ENCODE measurements around the gene PSAPL1.

PSAPL1 gene

DNA sequence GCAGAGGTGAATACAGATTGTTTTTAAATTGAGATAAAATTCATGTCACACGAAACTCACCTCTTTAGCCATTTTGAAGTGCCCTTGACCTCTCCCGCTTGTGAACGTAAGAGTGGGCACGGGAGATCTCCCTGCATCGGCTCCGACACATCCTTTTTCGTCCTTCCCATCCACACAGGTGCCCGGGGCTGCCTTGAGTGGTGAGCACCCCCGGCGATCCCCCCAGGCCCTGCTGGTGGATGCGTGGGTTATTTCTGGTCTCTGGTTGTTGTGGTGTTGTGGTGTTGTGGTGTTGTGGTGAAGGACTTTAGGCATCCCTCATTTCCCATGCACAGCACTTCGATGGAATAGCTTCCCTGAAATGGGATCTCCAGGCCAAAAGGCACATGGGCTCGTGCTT is 46.1 kb downstream of the PSAPL1 start:
- POLR2A ChIA-PET = no interaction called here
- peaks cover 0 to 54% (median 3%) of the 10 kb centered on the region in 5 experiments for H3K27me3 ChIP-seq (replicated peaks in 2 of 5; ENCODE audit: control insufficient read depth in 4 of 5, insufficient read depth in 5 of 5, low read length in 4 of 5)
- no peaks in the 10 kb centered on the region for H3K36me3 ChIP-seq (ENCODE audit: control insufficient read depth in 4 of 4, insufficient read depth in 4 of 4, low read length in 3 of 4)
- no peak overlapping the region for H3K4me3 ChIP-seq (ENCODE audit: control insufficient read depth in 1 of 7, extremely low read depth in 1 of 7, insufficient read depth in 4 of 7, low read depth in 2 of 7, low read length in 6 of 7)
- no peak for DNase-seq
- CTCF ChIA-PET = no interaction called here
- no peaks in the 10 kb centered on the region for H3K4me1 ChIP-seq (ENCODE audit: control extremely low read depth in 1 of 4, control insufficient read depth in 4 of 4, insufficient read depth in 4 of 4, low read length in 3 of 4)
- H3K27ac ChIP-seq (ENCODE audit: insufficient read depth in 1 of 2, low read depth in 1 of 2, low read length in 2 of 2, poor library complexity in 1 of 2, severe bottlenecking in 2 of 2) = no peak overlapping the region
- H3K9me3 ChIP-seq (ENCODE audit: control extremely low read depth in 1 of 5, control insufficient read depth in 4 of 5, insufficient read depth in 2 of 5, low read depth in 1 of 5, low read length in 4 of 5) = peaks cover 0 to 5% (median 0%) of the 10 kb centered on the region in 5 experiments
- 85% methylated on average over 7 of the region's 13 CpGs for WGBS (ENCODE audit: insufficient coverage)

GRCh38 chr4:7387925-7388324 is 46.8 kb downstream of the PSAPL1 start:
- peaks cover 0 to 46% (median 3%) of the 10 kb centered on the region in 5 experiments for H3K27me3 ChIP-seq (replicated peaks in 2 of 5; ENCODE audit: control insufficient read depth in 4 of 5, insufficient read depth in 5 of 5, low read length in 4 of 5)
- no peaks in the 10 kb centered on the region for H3K4me1 ChIP-seq (ENCODE audit: control extremely low read depth in 1 of 4, control insufficient read depth in 4 of 4, insufficient read depth in 4 of 4, low read length in 3 of 4)
- peaks cover 0 to 5% (median 0%) of the 10 kb centered on the region in 5 experiments for H3K9me3 ChIP-seq (ENCODE audit: control extremely low read depth in 1 of 5, control insufficient read depth in 4 of 5, insufficient read depth in 2 of 5, low read depth in 1 of 5, low read length in 4 of 5)
- no peak overlapping the region for H3K4me3 ChIP-seq (ENCODE audit: control insufficient read depth in 1 of 7, extremely low read depth in 1 of 7, insufficient read depth in 4 of 7, low read depth in 2 of 7, low read length in 6 of 7)
- CTCF ChIA-PET = no interaction called here
- WGBS (ENCODE audit: insufficient coverage) = 100% methylated on average over 5 of the region's 6 CpGs
- POLR2A ChIA-PET = no interaction called here
- H3K36me3 ChIP-seq (ENCODE audit: control insufficient read depth in 4 of 4, insufficient read depth in 4 of 4, low read length in 3 of 4) = no peaks in the 10 kb centered on the region
- H3K27ac ChIP-seq (ENCODE audit: insufficient read depth in 1 of 2, low read depth in 1 of 2, low read length in 2 of 2, poor library complexity in 1 of 2, severe bottlenecking in 2 of 2) = no peak overlapping the region
- DNase-seq = no peak

- H3K36me3 ChIP-seq (ENCODE audit: control insufficient read depth in 4 of 4, insufficient read depth in 4 of 4, low read length in 3 of 4) = no peaks in the 10 kb centered on the region
- H3K4me1 ChIP-seq (ENCODE audit: control extremely low read depth in 1 of 4, control insufficient read depth in 4 of 4, insufficient read depth in 4 of 4, low read length in 3 of 4) = peaks cover 0 to under 1% (median 0%) of the 10 kb centered on the region in 4 experiments
- peaks cover 0 to 34% (median 6%) of the 10 kb centered on the region in 5 experiments for H3K27me3 ChIP-seq (replicated peaks in 2 of 5; ENCODE audit: control insufficient read depth in 4 of 5, insufficient read depth in 5 of 5, low read length in 4 of 5)
- ChIA-PET POLR2A (interaction anchor here (0.6 to 1.0 kb wide), 3 partner anchors 12 to 221 kb away, joined by 3 read pairs; no protein-coding TSS in a partner anchor), CTCF (no interaction called here)
- H3K4me3 ChIP-seq (ENCODE audit: control insufficient read depth in 1 of 7, extremely low read depth in 1 of 7, insufficient read depth in 4 of 7, low read depth in 2 of 7, low read length in 6 of 7) = no peak overlapping the region
- WGBS (ENCODE audit: insufficient coverage) = 60% methylated on average over 9 of the region's 12 CpGs
- H3K9me3 ChIP-seq (ENCODE audit: control extremely low read depth in 1 of 5, control insufficient read depth in 4 of 5, insufficient read depth in 2 of 5, low read depth in 1 of 5, low read length in 4 of 5) = peaks cover 0 to 5% (median 0%) of the 10 kb centered on the region in 5 experiments
- H3K27ac ChIP-seq (ENCODE audit: insufficient read depth in 1 of 2, low read depth in 1 of 2, low read length in 2 of 2, poor library complexity in 1 of 2, severe bottlenecking in 2 of 2) = no peak overlapping the region
- DNase-seq = no peak
These were observed 49.5 kb downstream of the PSAPL1 start for GRCh38 chr4:7384929-7385890.

- no peak overlapping the region for H3K27ac ChIP-seq (ENCODE audit: insufficient read depth in 1 of 2, low read depth in 1 of 2, low read length in 2 of 2, poor library complexity in 1 of 2, severe bottlenecking in 2 of 2)
- peaks cover 0 to 9% (median 3%) of the 10 kb centered on the region in 4 experiments for H3K4me1 ChIP-seq (ENCODE audit: control extremely low read depth in 1 of 4, control insufficient read depth in 4 of 4, insufficient read depth in 4 of 4, low read length in 3 of 4)
- no peak overlapping the region for H3K4me3 ChIP-seq (ENCODE audit: control insufficient read depth in 1 of 7, extremely low read depth in 1 of 7, insufficient read depth in 4 of 7, low read depth in 2 of 7, low read length in 6 of 7)
- CTCF ChIA-PET = interaction anchor here (1.2 kb wide), 1 partner anchor 15 kb away, joined by 3 read pairs; no protein-coding TSS in a partner anchor
- DNase-seq = no peak
- WGBS (ENCODE audit: insufficient coverage) = 83% methylated on average over 22 of the region's 28 CpGs
- H3K27me3 ChIP-seq (replicated peaks in 2 of 5; ENCODE audit: control insufficient read depth in 4 of 5, insufficient read depth in 5 of 5, low read length in 4 of 5) = peaks cover 0 to 30% (median 3%) of the 10 kb centered on the region in 5 experiments
- H3K9me3 ChIP-seq (ENCODE audit: control extremely low read depth in 1 of 5, control insufficient read depth in 4 of 5, insufficient read depth in 2 of 5, low read depth in 1 of 5, low read length in 4 of 5) = peaks cover 0 to 5% (median 0%) of the 10 kb centered on the region in 5 experiments
- POLR2A ChIA-PET = interaction anchor here (0.6 to 1.0 kb wide), 2 partner anchors 13 to 220 kb away, joined by 3 read pairs; no protein-coding TSS in a partner anchor
- no peaks in the 10 kb centered on the region for H3K36me3 ChIP-seq (ENCODE audit: control insufficient read depth in 4 of 4, insufficient read depth in 4 of 4, low read length in 3 of 4)
These were observed 50.5 kb downstream of the PSAPL1 start for GRCh38 chr4:7384003-7384928.

DNA sequence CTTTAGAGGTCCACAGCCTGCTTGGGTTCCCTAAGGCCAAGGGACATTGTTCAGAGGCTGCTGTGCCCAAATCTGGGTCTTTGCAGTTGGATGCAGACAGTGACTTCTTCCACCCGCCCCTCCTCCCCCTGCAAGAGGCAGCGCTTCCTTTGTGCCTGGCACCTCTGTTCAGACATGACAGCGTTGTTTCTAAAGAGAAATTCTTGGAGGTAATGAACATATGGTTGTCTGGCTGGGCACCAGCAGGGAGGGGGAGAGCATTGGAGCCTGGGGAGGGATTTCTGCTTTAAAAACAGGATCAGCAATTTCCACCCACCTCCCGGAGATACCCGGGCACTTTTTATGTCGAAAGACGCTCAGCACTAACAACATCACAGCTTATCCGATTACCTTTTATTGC is 51.5 kb downstream of the PSAPL1 start:
- Histone ChIP-seq H3K4me1 (ENCODE audit: control extremely low read depth in 1 of 4, control insufficient read depth in 4 of 4, insufficient read depth in 4 of 4, low read length in 3 of 4) (peaks cover 0 to 9% (median 3%) of the 10 kb centered on the region in 4 experiments), H3K27ac (ENCODE audit: insufficient read depth in 1 of 2, low read depth in 1 of 2, low read length in 2 of 2, poor library complexity in 1 of 2, severe bottlenecking in 2 of 2) (no peak overlapping the region), H3K4me3 (ENCODE audit: control insufficient read depth in 1 of 7, extremely low read depth in 1 of 7, insufficient read depth in 4 of 7, low read depth in 2 of 7, low read length in 6 of 7) (no peak overlapping the region), H3K27me3 (replicated peaks in 2 of 5; ENCODE audit: control insufficient read depth in 4 of 5, insufficient read depth in 5 of 5, low read length in 4 of 5) (peaks cover 0 to 21% (median 3%) of the 10 kb centered on the region in 5 experiments), H3K36me3 (ENCODE audit: control insufficient read depth in 4 of 4, insufficient read depth in 4 of 4, low read length in 3 of 4) (no peaks in the 10 kb centered on the region), H3K9me3 (ENCODE audit: control extremely low read depth in 1 of 5, control insufficient read depth in 4 of 5, insufficient read depth in 2 of 5, low read depth in 1 of 5, low read length in 4 of 5) (peaks cover 0 to 5% (median 3%) of the 10 kb centered on the region in 5 experiments)
- ChIA-PET POLR2A (no interaction called here), CTCF (interaction anchor here (1.2 to 1.3 kb wide), 2 partner anchors 14 to 55 kb away, joined by 3 read pairs; no protein-coding TSS in a partner anchor)
- WGBS (ENCODE audit: insufficient coverage) = 95% methylated on average over 5 of the region's 8 CpGs
- no peak for DNase-seq

DNA sequence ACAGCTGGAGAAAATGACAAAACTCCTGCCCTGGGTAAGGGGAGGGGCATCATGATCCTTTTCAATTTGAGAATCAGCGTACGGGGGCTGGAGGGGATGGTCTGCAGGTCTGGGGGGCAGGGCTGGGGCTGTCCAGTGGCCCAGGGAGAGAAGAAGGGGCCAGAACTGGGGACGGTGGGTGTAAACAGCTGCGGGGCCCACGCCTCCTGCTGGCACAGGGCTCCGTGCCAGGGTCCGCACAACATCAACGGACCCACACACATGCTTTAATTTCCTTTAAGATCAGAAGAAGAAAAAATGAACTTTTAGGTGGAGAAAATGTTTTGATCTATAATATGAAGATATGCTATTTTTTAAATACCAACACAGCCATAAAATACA is 52.1 kb downstream of the PSAPL1 start:
- no peak overlapping the region for H3K27ac ChIP-seq (ENCODE audit: insufficient read depth in 1 of 2, low read depth in 1 of 2, low read length in 2 of 2, poor library complexity in 1 of 2, severe bottlenecking in 2 of 2)
- DNase-seq = no peak
- WGBS (ENCODE audit: insufficient coverage) = 80% methylated on average over 2 of the region's 8 CpGs
- H3K36me3 ChIP-seq (ENCODE audit: control insufficient read depth in 4 of 4, insufficient read depth in 4 of 4, low read length in 3 of 4) = no peaks in the 10 kb centered on the region
- H3K4me1 ChIP-seq (ENCODE audit: control extremely low read depth in 1 of 4, control insufficient read depth in 4 of 4, insufficient read depth in 4 of 4, low read length in 3 of 4) = peaks cover 0 to 13% (median 5%) of the 10 kb centered on the region in 4 experiments
- CTCF ChIA-PET = interaction anchor here (1.3 to 2.9 kb wide), 2 partner anchors 13 to 56 kb away, joined by 3 to 7 read pairs; no protein-coding TSS in a partner anchor
- peaks cover 0 to 5% (median 2%) of the 10 kb centered on the region in 5 experiments for H3K9me3 ChIP-seq (ENCODE audit: control extremely low read depth in 1 of 5, control insufficient read depth in 4 of 5, insufficient read depth in 2 of 5, low read depth in 1 of 5, low read length in 4 of 5)
- POLR2A ChIA-PET = no interaction called here
- H3K27me3 ChIP-seq (replicated peaks in 2 of 5; ENCODE audit: control insufficient read depth in 4 of 5, insufficient read depth in 5 of 5, low read length in 4 of 5) = peaks cover 0 to 21% (median 3%) of the 10 kb centered on the region in 5 experiments
- H3K4me3 ChIP-seq (ENCODE audit: control insufficient read depth in 1 of 7, extremely low read depth in 1 of 7, insufficient read depth in 4 of 7, low read depth in 2 of 7, low read length in 6 of 7) = no peak overlapping the region

Data from common myeloid progenitor, CD34-positive (primary cell).